T47D (cell line): ENCODE data around the gene UNC45B.
"Not testable (repeated sequence)": the region's sequence is repeated elsewhere in the genome, so short reads cannot be mapped to it uniquely, and the experiment has no call there.

Experiments
- DNase-seq, 2 experiments: peaks; one replicate each; pipeline versions ENCODE4 v3.0.0 to v3.0.0-alpha.2; 2011 to 2012; ENCODE audit warnings: low read depth in 1 of 2, low spot score in 1 of 2
- JUND ChIP-seq: IDR thresholded peaks from 2 replicates; pipeline ENCODE4 v1.6.1; 2012; ENCODE audit warnings: low read depth
- in situ Hi-C: cut with HindIII; loops from 2 replicates; pipeline ENCODE4 v1.10.0; 2016; ENCODE audit warnings: low sequenced_read_pairs, low pct_unique_long_range_greater_than_20kb

Gene UNC45B

DNA sequence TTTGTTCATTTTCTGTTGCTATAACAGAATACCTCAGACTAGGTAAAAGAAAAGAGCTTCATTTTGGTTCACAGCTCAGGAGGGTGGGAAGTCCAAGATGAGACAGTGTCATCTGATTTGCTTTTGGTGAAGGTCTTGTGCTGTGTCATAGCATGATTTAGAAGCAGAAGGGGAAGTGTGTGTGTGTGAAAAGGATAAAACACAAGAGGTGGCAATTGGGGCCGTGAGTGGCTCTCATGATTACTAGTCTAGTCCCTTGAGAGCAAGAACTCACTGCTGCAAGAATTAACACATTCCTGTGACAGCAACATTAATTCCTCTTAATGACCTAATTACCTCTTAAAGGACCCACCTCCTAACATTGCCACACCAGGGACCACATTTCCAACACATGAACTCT, 38.2 kb downstream of the UNC45B start:
- in situ Hi-C loops, result no loop called here
- no peak for TF ChIP-seq JUND
- no peak for DNase-seq

GRCh38 chr17:35187481-35187880, 39.9 kb downstream of the UNC45B start:
- DNase-seq, result no peak
- no peak for TF ChIP-seq JUND
- in situ Hi-C loops, result no loop called here

DNA sequence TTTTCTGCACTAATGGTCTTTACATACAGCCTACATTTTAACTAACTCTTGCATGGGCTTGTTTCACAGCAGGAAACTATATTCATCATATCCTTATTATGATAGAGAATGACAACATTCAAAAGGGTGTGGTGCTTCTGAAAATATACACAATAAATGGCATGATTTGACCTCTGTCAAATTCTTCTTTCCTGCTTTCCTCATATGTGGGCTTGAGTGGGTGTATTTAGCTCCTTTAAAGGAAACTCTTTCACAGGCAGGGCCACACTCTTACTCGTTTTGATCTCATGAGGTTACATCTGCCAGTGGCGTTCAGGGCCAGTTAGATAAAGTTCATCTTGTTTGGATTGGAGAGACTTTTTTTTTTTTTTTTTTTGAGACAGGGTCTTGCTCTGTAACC, 40.5 kb downstream of the UNC45B start:
- in situ Hi-C loops, result no loop called here
- TF ChIP-seq JUND, result no peak
- DNase-seq, result no peak

DNA sequence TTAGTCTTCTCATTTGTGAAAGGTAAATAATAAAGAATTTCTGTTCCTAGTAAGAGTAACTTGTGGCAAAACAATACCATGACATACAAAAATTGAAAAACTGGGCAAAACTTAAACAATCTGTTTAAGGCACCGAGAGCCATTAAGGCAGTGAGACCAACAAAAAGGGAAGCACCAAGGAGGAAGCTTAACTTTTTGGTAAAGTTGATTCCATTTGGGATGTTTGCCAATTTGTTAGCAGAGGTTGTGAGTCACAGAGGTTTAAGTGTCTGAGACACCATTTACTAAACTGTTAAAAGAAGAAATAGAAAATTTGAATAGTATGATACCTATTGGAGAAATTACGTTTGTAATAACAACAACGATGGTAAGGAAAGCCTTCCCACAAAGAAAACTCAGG, 41.7 kb downstream of the UNC45B start:
- no peak for TF ChIP-seq JUND
- in situ Hi-C loops, result no loop called here
- DNase-seq, result no peak

DNA sequence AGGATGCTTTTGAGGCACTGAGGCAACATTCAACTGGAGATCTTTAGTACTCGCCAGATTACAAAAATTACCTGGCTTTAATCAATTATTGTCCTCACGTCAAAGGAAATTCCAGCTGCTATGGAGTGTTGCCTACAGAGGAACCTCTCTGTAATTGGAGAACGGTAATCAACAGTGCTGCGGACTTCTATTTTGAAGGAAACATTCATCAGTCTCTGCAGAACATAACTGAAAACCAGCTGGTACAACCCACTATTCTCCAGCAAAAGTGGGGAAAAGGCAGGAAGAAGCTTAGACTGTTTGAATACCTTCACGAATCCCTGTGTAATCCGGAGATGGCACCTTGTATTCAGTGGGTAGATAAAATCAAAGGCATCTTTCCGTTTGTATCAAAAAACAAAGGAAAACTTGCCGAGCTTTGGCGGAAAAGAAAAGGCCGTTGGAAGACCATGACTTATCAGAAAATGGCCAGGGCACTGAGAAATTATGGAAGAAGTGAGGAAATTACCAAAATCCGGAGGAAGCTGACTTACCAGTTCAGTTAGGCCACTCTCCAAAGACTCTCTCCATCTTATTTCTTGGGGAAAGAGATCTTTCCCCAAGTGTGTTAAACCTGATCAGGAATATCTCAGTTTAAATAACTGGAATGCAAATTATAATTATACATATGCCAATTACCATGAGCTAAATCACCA, 43.5 kb downstream of the UNC45B start:
- TF ChIP-seq JUND, result no peak
- in situ Hi-C loops, result no loop called here
- DNase-seq, result no peak

- in situ Hi-C loops, result no loop called here
- no peak for TF ChIP-seq JUND
- no peak for DNase-seq
Measured at GRCh38 chr17:35192708-35193107, 45.1 kb downstream of the UNC45B start.

DNA sequence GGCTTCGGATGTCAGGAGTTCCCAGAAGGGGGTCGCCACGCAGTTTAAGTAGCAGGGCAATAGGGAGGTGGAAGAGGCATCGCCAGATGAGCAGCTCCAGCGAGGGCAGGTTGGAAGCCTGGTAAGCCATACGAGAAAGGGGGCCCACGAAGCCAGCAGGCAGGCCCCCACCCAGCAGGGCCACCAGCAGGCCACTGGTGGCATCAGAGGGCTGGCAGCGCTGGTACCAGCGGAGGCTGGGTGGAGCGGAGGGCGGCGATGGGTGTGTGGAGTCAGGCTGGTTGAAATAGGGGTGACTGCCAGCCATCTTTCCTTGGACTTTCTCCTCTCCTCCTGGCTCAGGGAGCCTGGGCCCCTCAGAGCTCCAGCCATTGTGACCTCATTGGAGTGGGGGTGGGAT, 46.4 kb downstream of the UNC45B start, which contains the start of gene SLC35G3:
SLC35G3 (minus strand) TSS at position 393 of the 400 bp plus-strand sequence; CDS start at position 307, 86 bp downstream.
- in situ Hi-C loops, DNase-seq: not testable (repeated sequence)

GRCh38 chr17:35195062-35195461, 47.4 kb downstream of the UNC45B start:
- in situ Hi-C loops, DNase-seq: not testable (repeated sequence)

DNA sequence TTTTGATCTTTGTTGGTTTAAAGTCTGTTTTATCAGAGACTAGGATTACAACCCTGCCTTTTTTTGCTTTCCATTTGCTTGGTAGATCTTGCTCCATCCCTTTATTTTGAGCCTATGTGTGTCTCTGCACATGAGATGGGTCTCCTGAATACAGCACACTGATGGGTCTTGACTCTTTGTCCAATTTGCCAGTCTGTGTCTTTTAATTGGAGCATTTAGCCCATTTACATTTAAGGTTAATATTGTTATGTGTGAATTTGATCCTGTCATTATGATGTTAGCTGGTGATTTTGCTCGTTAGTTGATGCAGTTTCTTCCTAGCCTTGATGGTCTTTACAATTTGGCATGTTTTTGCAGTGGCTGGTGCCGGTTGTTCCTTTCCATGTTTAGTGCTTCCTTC, 55.0 kb downstream of the UNC45B start:
- in situ Hi-C loops, DNase-seq: not testable (repeated sequence)

- no peak for TF ChIP-seq JUND
- DNase-seq, result no peak
Measured at GRCh38 chr17:35210741-35211140, 63.1 kb downstream of the UNC45B start.

DNA sequence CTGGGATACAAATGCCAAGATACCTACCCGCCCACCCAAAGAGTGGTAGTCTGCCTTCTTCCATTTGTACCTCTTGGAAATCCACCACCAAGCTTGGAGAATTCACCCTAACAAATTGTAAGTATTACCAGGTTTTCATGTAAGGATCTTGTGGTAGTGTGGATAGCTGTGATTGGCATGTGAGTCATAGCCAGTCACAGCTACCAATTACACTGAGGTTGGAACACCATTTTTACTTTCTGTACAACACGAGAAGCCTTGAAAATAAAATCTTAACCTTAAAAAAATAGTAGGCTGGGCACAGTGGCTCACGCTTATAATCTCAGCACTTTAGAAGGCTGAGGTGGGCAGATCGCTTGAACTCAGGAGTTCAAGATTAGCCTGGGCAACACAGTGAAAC, 65.1 kb downstream of the UNC45B start:
- in situ Hi-C loops, result no loop called here
- no peak for DNase-seq
- TF ChIP-seq JUND, result no peak

More at GRCh38 chr17:35210741-35211140, 63.1 kb downstream of the UNC45B start:
- in situ Hi-C loops, result no loop called here

DNA sequence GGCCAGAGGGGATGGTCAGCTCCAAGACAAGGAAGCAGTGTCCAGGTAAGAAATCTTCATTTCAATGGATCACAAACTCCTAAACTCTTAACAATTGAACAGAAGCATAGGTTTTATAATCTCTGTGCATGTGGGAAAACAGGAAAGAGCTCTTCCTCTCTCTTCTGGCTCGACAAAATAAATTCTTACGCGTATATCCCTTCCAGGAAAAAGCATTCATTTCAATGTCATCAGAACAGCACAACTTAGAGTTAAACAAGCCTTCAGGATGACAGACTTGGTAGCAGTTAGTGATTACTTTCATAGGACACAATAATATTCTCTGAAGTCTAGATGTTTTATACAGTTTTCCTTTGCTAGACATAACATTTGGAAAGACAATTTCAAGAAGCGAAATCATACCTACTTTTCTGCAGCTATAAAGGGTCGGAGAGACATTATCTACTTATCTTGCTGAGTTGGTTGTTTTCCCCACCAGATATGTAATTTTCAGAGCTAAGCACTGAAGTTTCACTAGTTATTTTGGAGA, 65.9 kb downstream of the UNC45B start:
- no peak for DNase-seq
- in situ Hi-C loops, result no loop called here
- TF ChIP-seq JUND, result no peak

DNA sequence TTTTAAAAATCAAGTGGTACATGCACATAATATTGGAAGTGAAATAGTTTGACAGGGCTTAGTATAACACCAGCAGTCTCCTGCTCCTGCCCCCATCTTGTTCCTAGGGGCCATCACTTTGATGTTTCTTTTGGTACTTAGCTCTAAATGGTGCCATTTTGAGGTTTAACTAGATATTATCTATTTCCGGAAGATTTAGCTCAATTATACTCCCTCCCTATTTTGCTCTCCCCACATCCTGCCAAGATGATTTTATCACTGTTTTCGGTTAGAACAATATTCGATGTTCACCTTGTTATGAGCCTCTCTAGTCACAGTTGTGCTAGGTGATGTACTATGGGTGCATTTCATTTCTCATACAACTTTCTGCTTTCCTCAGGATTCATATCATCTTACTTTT, 66.6 kb downstream of the UNC45B start:
- no peak for TF ChIP-seq JUND

More for the DNA sequence above, 66.6 kb downstream of the UNC45B start:
- DNase-seq, result no peak
- in situ Hi-C loops, result no loop called here
